ENCODE measurements around the gene FAM124A. TPM values are rescaled to one million over a fixed set of nuclear protein-coding genes. Genes with fewer than 3 reads are reported as not detected.
A peak's percentile ranks its signal among the peaks of the same experiment; 100 is the strongest.

Gene FAM124A
- polyA plus RNA-seq, 3 donors = 0.03 to 0.20 (median 0.13) TPM

- H3K9me3 Mint-ChIP-seq = peaks cover 0 to 4% (median 0%) of the 10 kb centered on the region in 7 donors
- H3K4me3 Mint-ChIP-seq = no peak overlapping the region
- H4K20me1 ChIP-seq (ENCODE audit: insufficient read depth, low read length) = no peaks in the 10 kb centered on the region
- H3K9ac ChIP-seq (ENCODE audit: insufficient read depth, low read length, poor library complexity, severe bottlenecking) = no peak overlapping the region
- H3K36me3 ChIP-seq (replicated peaks in 1 of 2; ENCODE audit: control insufficient read depth in 1 of 2, insufficient read depth in 2 of 2, low read length in 2 of 2) = no peaks in the 10 kb centered on the region
- no peak for DNase-seq
- H3K27ac Mint-ChIP-seq = no peak overlapping the region
- H3K4me2 ChIP-seq (replicated peaks; ENCODE audit: extremely low read depth, low read length, poor library complexity, severe bottlenecking) = no peak overlapping the region
- H3K27me3 Mint-ChIP-seq (ENCODE audit: low read depth in 3 of 3) = peaks cover 0 to 5% (median 3%) of the 10 kb centered on the region in 3 donors
- no peak overlapping the region for H3K27ac ChIP-seq (ENCODE audit: low read depth in 1 of 2, low read length in 2 of 2)
- peaks cover 25 to 29% of the 10 kb centered on the region in 2 donors for H3K4me1 ChIP-seq (ENCODE audit: control insufficient read depth in 1 of 2, insufficient read depth in 2 of 2, low read length in 2 of 2)
- H3K36me3 Mint-ChIP-seq = peaks cover 2 to 7% of the 10 kb centered on the region in 2 donors
- intact Hi-C loops (cut with micrococcal nuclease) = no loop called here
- WGBS (ENCODE audit: insufficient coverage) = 100% methylated on average over 7 of the region's 12 CpGs
- H3K4me3 ChIP-seq (replicated peaks in 1 of 3; ENCODE audit: low read depth in 2 of 3, low read length in 3 of 3) = no peak overlapping the region
- no peaks in the 10 kb centered on the region for H3K9me3 ChIP-seq (replicated peaks in 1 of 2; ENCODE audit: control insufficient read depth in 1 of 2, insufficient read depth in 1 of 2, low read length in 2 of 2)
- no peaks in the 10 kb centered on the region for H3K27me3 ChIP-seq (ENCODE audit: control insufficient read depth in 2 of 2, insufficient read depth in 2 of 2, low read length in 2 of 2)
- no peaks in the 10 kb centered on the region for H3K79me2 ChIP-seq (ENCODE audit: insufficient read depth, low read length)
- no peak for TF ChIP-seq CTCF (IDR thresholded peaks at IDR 0.05)
- H2AFZ ChIP-seq (ENCODE audit: insufficient read depth, low read depth, low read length, poor library complexity, severe bottlenecking) = no peak overlapping the region
- peaks cover 29% of the 10 kb centered on the region for H3K4me1 Mint-ChIP-seq
Measured at GRCh38 chr13:51229101-51229719, 7.0 kb downstream of the FAM124A start.

- H3K79me2 ChIP-seq (ENCODE audit: insufficient read depth, low read length) = no peaks in the 10 kb centered on the region
- H3K9ac ChIP-seq (ENCODE audit: insufficient read depth, low read length, poor library complexity, severe bottlenecking) = no peak overlapping the region
- H3K4me3 ChIP-seq (replicated peaks in 1 of 3; ENCODE audit: low read depth in 2 of 3, low read length in 3 of 3) = no peak overlapping the region
- H3K36me3 ChIP-seq (replicated peaks in 1 of 2; ENCODE audit: control insufficient read depth in 1 of 2, insufficient read depth in 2 of 2, low read length in 2 of 2) = no peaks in the 10 kb centered on the region
- no peak overlapping the region for H2AFZ ChIP-seq (ENCODE audit: insufficient read depth, low read depth, low read length, poor library complexity, severe bottlenecking)
- no peak for DNase-seq
- H3K4me1 Mint-ChIP-seq = peaks cover 25% of the 10 kb centered on the region
- peaks cover 0 to 4% (median 0%) of the 10 kb centered on the region in 7 donors for H3K9me3 Mint-ChIP-seq
- no peak overlapping the region for H3K4me2 ChIP-seq (replicated peaks; ENCODE audit: extremely low read depth, low read length, poor library complexity, severe bottlenecking)
- H3K27me3 ChIP-seq (ENCODE audit: control insufficient read depth in 2 of 2, insufficient read depth in 2 of 2, low read length in 2 of 2) = no peaks in the 10 kb centered on the region
- H3K4me3 Mint-ChIP-seq = no peak overlapping the region
- WGBS (ENCODE audit: insufficient coverage) = no CpG with 5 or more reads among the region's 2 CpGs
- no peak overlapping the region for H3K27ac ChIP-seq (ENCODE audit: low read depth in 1 of 2, low read length in 2 of 2)
- peaks cover 2 to 7% of the 10 kb centered on the region in 2 donors for H3K36me3 Mint-ChIP-seq
- H3K4me1 ChIP-seq (ENCODE audit: control insufficient read depth in 1 of 2, insufficient read depth in 2 of 2, low read length in 2 of 2) = peaks cover 20 to 24% of the 10 kb centered on the region in 2 donors
- no peaks in the 10 kb centered on the region for H4K20me1 ChIP-seq (ENCODE audit: insufficient read depth, low read length)
- TF ChIP-seq CTCF (IDR thresholded peaks at IDR 0.05) = no peak
- H3K27me3 Mint-ChIP-seq (ENCODE audit: low read depth in 3 of 3) = peaks cover 0 to 3% (median 3%) of the 10 kb centered on the region in 3 donors
- no peaks in the 10 kb centered on the region for H3K9me3 ChIP-seq (replicated peaks in 1 of 2; ENCODE audit: control insufficient read depth in 1 of 2, insufficient read depth in 1 of 2, low read length in 2 of 2)
- H3K27ac Mint-ChIP-seq = peak overlapping the region in 1 of 7 donors; percentile 63
- intact Hi-C loops (cut with micrococcal nuclease) = no loop called here
Measured at GRCh38 chr13:51229731-51230130, 7.5 kb downstream of the FAM124A start.

Measured in CD14-positive monocyte (primary cell).